GF-D8 (cell line): ENCODE data around the gene STIL.
"Not testable (repeated sequence)": the region's sequence is repeated elsewhere in the genome, so short reads cannot be mapped to it uniquely, and the experiment has no call there.

ENCODE experiments used
- DNase-seq: peaks from one replicate; lab custom pipeline; 2025; lab: John Stamatoyannopoulos, UW

STIL gene

GRCh38 chr1:47313915-47314664 lies at the start of gene STIL:
Gene STIL (minus strand): TSS chr1:47314147. CDS start chr1:47310319, 3,828 bp downstream.
- DNase-seq, result peak; percentile 99

GRCh38 chr1:47362828-47363227 lies 48.9 kb upstream of the STIL start:
- DNase-seq, result no peak

- DNase-seq, result no peak
Observed at GRCh38 chr1:47361380-47361779, 47.4 kb upstream of the STIL start.

GRCh38 chr1:47351305-47351704 lies 37.4 kb upstream of the STIL start:
- no peak for DNase-seq

- DNase-seq, result no peak
Observed at GRCh38 chr1:47348246-47348645, 34.3 kb upstream of the STIL start.

- no peak for DNase-seq
Observed at GRCh38 chr1:47347735-47348134, 33.8 kb upstream of the STIL start.

GRCh38 chr1:47346979-47347378 lies 33.0 kb upstream of the STIL start:
- not testable (repeated sequence) for DNase-seq

GRCh38 chr1:47340227-47340626 lies 26.3 kb upstream of the STIL start:
- no peak for DNase-seq

- DNase-seq, result no peak
Observed at GRCh38 chr1:47338249-47339077, 24.5 kb upstream of the STIL start.

GRCh38 chr1:47337350-47337749 lies 23.4 kb upstream of the STIL start:
- no peak for DNase-seq

- DNase-seq, result no peak
Observed at GRCh38 chr1:47334765-47335435, 21.0 kb upstream of the STIL start.

GRCh38 chr1:47333922-47334764 lies 20.2 kb upstream of the STIL start:
- peak; percentile 50 for DNase-seq

GRCh38 chr1:47333578-47333921 lies 19.6 kb upstream of the STIL start, which contains the start of gene CMPK1:
Gene CMPK1 (plus strand): TSS chr1:47333790. CDS start chr1:47333946, 156 bp downstream.
- peak; percentile 78 for DNase-seq

- no peak for DNase-seq
Observed at GRCh38 chr1:47332779-47333577, 19.0 kb upstream of the STIL start.

- DNase-seq, result no peak
Observed at GRCh38 chr1:47331875-47332274, 17.9 kb upstream of the STIL start.

GRCh38 chr1:47330212-47330611 lies 16.3 kb upstream of the STIL start:
- DNase-seq, result no peak

GRCh38 chr1:47328992-47329391 lies 15.0 kb upstream of the STIL start:
- DNase-seq, result no peak

GRCh38 chr1:47326271-47326670 lies 12.3 kb upstream of the STIL start:
- DNase-seq, result no peak

GRCh38 chr1:47325528-47325927 lies 11.6 kb upstream of the STIL start:
- no peak for DNase-seq

GRCh38 chr1:47324682-47325081 lies 10.7 kb upstream of the STIL start:
- DNase-seq, result no peak

- DNase-seq, result no peak
Observed at GRCh38 chr1:47323599-47324031, 9.7 kb upstream of the STIL start.
